Prostate gland (tissue), 2 donors: ENCODE results near the gene TMED4. TPM values are rescaled to one million over a fixed set of nuclear protein-coding genes. Genes with fewer than 3 reads are reported as not detected.

ENCODE experiments used
- DNase-seq: peaks from one replicate; pipeline ENCODE4 v3.0.0-alpha.2; 2019; ENCODE audit warnings: low spot score
- H3K27ac ChIP-seq, 2 donors: fragments of 200-600 bp; sonication (generic); 2 replicates each; pipeline ENCODE4 v1.5.1; 2017 to 2019
- H3K27me3 ChIP-seq: fragments of 200-600 bp; sonication (generic); replicated peaks from 2 replicates; pipeline ENCODE4 v1.5.1; 2019; ENCODE audit not compliant: insufficient read depth
- H3K36me3 ChIP-seq, 2 donors: fragments of 200-600 bp; sonication (generic); 1 replicate in 1 of 2; 2 replicates in 1 of 2; pipeline versions ENCODE4 v1.5.1 to v1.8.1; 2017 to 2019
- H3K4me1 ChIP-seq: fragments of 200-600 bp; sonication (generic); replicated peaks from 2 replicates; pipeline ENCODE4 v1.5.1; 2019
- H3K4me3 ChIP-seq, 2 donors: fragments of 200-600 bp; sonication (generic); 2 replicates each; pipeline ENCODE4 v1.5.1; 2017 to 2019
- H3K9me3 ChIP-seq: fragments of 200-600 bp; sonication (generic); 2 replicates; pipeline ENCODE4 v1.5.1; 2017
- CTCF ChIP-seq, 4 experiments: fragments of 200-600 bp in 2 of 4; fragments of 450-650 bp in 2 of 4; sonication (generic) in 2 of 4; IDR thresholded peaks; 1 replicate in 3 of 4; 2 replicates in 1 of 4; pipeline ENCODE4 v1.5.1; 2016 to 2019; ENCODE audit warnings: antibody characterized with exemption in 4 of 4, mild to moderate bottlenecking in 2 of 4, moderate library complexity in 2 of 4
- POLR2A ChIP-seq: fragments of 450-650 bp; IDR thresholded peaks from one replicate; pipeline ENCODE4 v1.6.1; 2016; ENCODE audit warnings: antibody characterized with exemption, mild to moderate bottlenecking
- POLR2AphosphoS5 ChIP-seq: sonication (generic); formaldehyde crosslinking; IDR thresholded peaks from one replicate; pipeline ENCODE4 v1.6.1; 2017; ENCODE audit warnings: antibody characterized with exemption
- WGBS: methylation state at CpG from one replicate; pipeline ENCODE4 v1.1.5; 2018; 5-methylcytosine and 5-hydroxymethylcytosine counted together
- intact Hi-C: fragments of 100-400 bp; cut with DNase I; formaldehyde crosslinking; loops from one replicate; pipeline ENCODE4 v1.14.2; 2022
- total RNA-seq, 2 donors: library from RNA; depleted of rRNA; stranded (reverse); fragments of >200 nt; gene quantifications; one replicate each; pipeline ENCODE4 v1.1.0, GENCODE V29; 2016

The TMED4 gene
- total RNA-seq, 2 donors from 2014 or later = 227 to 243 TPM

- WGBS = 89% methylated on average over 9 of the region's 9 CpGs
- Histone ChIP-seq H3K27ac (no peak overlapping the region), H3K36me3 (peaks cover 9 to 48% of the 10 kb centered on the region in 2 donors), H3K27me3 (no peaks in the 10 kb centered on the region), H3K4me1 (no peaks in the 10 kb centered on the region), H3K9me3 (no peaks in the 10 kb centered on the region), H3K4me3 (no peak overlapping the region)
- no peak for TF ChIP-seq POLR2AphosphoS5
- TF ChIP-seq CTCF (IDR thresholded peaks at IDR 0.05) = no peak
- no peak for TF ChIP-seq POLR2A
- DNase-seq = no peak
- intact Hi-C loops = loop anchor here (5.0 kb wide), 2 partner anchors 93 to 328 kb away; no protein-coding TSS in a partner anchor
These were observed 12.1 kb downstream of the TMED4 start for GRCh38 chr7:44569959-44570358.

GRCh38 chr7:44568771-44569560, 13.1 kb downstream of the TMED4 start:
- Histone ChIP-seq H3K9me3 (no peaks in the 10 kb centered on the region), H3K27ac (no peak overlapping the region), H3K36me3 (peaks cover 9 to 48% of the 10 kb centered on the region in 2 donors), H3K27me3 (no peaks in the 10 kb centered on the region), H3K4me3 (no peak overlapping the region), H3K4me1 (no peaks in the 10 kb centered on the region)
- TF ChIP-seq POLR2AphosphoS5 (no peak), POLR2A (no peak), CTCF (IDR thresholded peaks at IDR 0.05) (no peak)
- DNase-seq = no peak
- intact Hi-C loops = loop anchor here (5.0 kb wide), 2 partner anchors 92 to 327 kb away; no protein-coding TSS in a partner anchor
- WGBS = 85% methylated on average over 17 of the region's 17 CpGs

GRCh38 chr7:44567884-44568283, 14.1 kb downstream of the TMED4 start:
- intact Hi-C loops = loop anchor here (5.0 kb wide), 2 partner anchors 91 to 326 kb away; no protein-coding TSS in a partner anchor
- 86% methylated on average over 6 of the region's 6 CpGs for WGBS
- Histone ChIP-seq H3K4me3 (no peak overlapping the region), H3K27ac (no peak overlapping the region), H3K36me3 (peaks cover 9 to 48% of the 10 kb centered on the region in 2 donors), H3K27me3 (no peaks in the 10 kb centered on the region), H3K9me3 (no peaks in the 10 kb centered on the region), H3K4me1 (no peaks in the 10 kb centered on the region)
- DNase-seq = no peak
- TF ChIP-seq POLR2AphosphoS5 (no peak), POLR2A (no peak), CTCF (IDR thresholded peaks at IDR 0.05) (no peak)

GRCh38 chr7:44566680-44567079, 15.4 kb downstream of the TMED4 start:
- H3K9me3 ChIP-seq = no peaks in the 10 kb centered on the region
- no peaks in the 10 kb centered on the region for H3K4me1 ChIP-seq
- H3K4me3 ChIP-seq = no peak overlapping the region
- no peak for DNase-seq
- TF ChIP-seq POLR2AphosphoS5 = no peak
- no peak for TF ChIP-seq CTCF (IDR thresholded peaks at IDR 0.05)
- no peak for TF ChIP-seq POLR2A
- no peak overlapping the region for H3K27ac ChIP-seq
- intact Hi-C loops = loop anchor here (5.0 kb wide), 2 partner anchors 89 to 324 kb away; no protein-coding TSS in a partner anchor
- peaks cover 9 to 38% of the 10 kb centered on the region in 2 donors for H3K36me3 ChIP-seq
- 89% methylated on average over 5 of the region's 5 CpGs for WGBS
- no peaks in the 10 kb centered on the region for H3K27me3 ChIP-seq
